Activated CD4-positive, alpha-beta T cell treated with anti-CD3 and anti-CD28 coated beads, Interleukin-2, amount 50 U/mL, for 48 hours (primary cell): ENCODE measurements around the gene PFAS.
"Not testable (repeated sequence)": the region's sequence is repeated elsewhere in the genome, so short reads cannot be mapped to it uniquely, and the experiment has no call there.

Experiments used
- DNase-seq, 2 experiments: peaks; one replicate each; pipeline ENCODE4 v3.0.0-alpha.2; 2020

The PFAS gene

DNA sequence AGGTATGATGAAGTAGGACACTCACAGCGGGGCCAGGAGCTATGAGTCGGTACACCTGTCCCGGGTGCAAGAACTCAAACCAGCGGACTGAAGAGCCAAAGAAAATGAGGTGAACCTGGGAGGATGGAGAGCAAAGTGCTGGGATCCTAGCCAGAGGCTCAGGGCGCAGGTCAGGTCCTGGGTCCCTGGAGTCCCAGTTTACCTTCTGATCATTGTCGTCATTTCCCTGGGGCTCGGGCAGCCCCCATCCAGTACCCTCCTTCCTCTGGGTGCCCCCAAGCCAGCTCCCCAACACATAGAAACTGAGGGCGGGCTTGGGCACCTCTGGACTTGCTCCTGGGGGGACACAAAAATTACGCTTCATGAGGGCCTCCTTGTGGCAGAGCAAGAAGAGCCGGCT lies 17.4 kb upstream of the PFAS start:
- no peak for DNase-seq

- no peak for DNase-seq
These were observed 14.5 kb upstream of the PFAS start for GRCh38 chr17:8234361-8235270.

- DNase-seq: no peak
These were observed 13.4 kb upstream of the PFAS start for GRCh38 chr17:8235676-8236075.

DNA sequence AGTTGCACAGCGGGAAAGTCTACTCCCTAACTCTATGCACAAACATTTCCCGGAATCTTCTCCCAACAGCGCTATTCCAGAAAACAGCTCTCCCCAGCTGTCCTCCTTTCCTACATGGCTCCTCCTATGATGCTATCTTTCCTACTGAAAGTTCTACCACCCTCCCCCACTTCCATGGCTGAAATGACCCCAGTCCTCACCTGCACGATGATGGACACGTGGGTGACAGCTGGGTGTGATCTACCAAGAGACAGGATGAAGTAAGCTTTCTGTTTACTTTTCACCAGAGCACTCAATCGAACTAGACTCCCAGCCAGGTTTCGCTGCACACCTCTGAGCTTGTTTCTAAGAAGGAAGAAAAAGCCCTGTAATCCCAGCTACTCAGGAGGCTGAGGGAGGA lies 11.9 kb upstream of the PFAS start:
- no peak for DNase-seq

GRCh38 chr17:8237886-8238285 lies 11.2 kb upstream of the PFAS start:
- DNase-seq: no peak

DNA sequence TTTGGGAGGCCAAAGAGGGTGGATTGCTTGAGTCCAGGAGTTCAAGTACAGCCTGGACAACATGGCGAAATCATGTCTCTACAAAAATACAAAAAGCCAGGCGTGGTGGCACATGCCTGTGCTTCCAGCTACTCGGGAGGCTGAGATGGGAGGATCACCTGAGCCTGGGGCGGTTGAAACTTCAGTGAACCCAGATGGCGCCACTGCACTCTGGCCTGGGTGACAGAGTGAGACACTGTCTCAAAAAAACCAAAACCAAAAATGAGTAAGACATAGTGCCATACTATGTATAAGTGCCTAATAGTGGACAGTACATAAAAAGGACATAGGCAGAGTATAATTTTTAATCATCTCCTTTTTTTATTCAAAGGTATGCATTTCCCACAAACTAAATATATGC lies 5.3 kb upstream of the PFAS start:
- DNase-seq: peak in 1 of 2 experiments; percentile 32

- no peak for DNase-seq
These were observed 4.3 kb upstream of the PFAS start for GRCh38 chr17:8244768-8245167.

GRCh38 chr17:8249621-8250500 lies 772 bp downstream of the PFAS start:
- no peak for DNase-seq

DNA sequence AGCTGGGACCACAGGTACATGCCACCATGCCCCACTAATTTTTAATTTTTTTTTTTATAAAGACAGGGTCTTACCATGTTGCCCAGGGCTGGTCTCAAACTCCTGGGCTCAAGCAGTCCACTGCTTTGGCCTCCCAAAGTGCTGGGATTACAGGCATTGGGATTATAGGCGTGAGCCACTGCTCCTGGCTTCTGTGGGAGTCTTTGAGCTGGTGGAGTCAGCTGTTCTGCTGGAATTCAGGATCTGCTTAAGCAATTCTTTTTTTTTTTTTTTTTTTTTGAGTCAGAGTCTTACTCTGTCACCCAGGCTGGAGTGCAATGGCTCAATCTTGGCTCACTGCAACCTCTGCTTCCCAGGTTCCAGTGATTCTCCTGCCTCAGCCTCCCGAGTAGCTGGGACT lies 2.3 kb downstream of the PFAS start:
- not testable (repeated sequence) for DNase-seq

DNA sequence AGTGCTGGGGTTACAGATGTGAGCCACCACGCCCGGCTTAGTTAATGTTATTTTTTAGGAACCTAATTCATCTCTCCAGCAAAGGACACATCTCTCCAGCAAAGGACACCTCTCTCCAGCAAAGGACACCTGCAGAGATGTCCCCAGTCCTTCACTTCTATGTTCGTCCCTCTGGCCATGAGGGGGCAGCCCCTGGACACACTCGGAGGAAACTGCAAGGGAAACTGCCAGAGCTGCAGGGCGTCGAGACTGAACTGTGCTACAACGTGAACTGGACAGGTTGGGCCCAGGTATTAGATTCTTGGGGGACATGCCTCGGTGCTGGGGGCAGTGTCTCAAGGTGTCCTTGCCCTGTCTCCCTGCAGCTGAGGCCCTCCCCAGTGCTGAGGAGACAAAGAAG lies 4.7 kb downstream of the PFAS start:
- no peak for DNase-seq

GRCh38 chr17:8254881-8255280 lies 5.8 kb downstream of the PFAS start:
- DNase-seq: no peak

DNA sequence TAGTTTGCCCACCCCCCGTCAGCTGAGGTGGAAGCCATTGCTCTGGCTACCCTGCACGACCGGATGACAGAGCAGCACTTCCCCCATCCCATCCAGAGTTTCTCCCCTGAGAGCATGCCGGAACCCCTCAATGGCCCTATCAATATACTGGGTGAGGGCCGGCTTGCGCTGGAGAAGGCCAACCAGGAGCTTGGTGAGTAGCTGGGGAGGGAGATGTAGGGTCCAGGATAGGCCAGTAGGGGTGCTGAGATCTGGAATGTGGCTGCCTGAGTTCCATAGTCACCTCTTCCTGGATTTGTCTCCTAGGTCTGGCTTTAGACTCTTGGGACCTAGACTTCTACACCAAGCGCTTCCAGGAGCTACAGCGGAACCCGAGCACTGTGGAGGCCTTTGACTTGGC lies 6.4 kb downstream of the PFAS start:
- DNase-seq: no peak

DNA sequence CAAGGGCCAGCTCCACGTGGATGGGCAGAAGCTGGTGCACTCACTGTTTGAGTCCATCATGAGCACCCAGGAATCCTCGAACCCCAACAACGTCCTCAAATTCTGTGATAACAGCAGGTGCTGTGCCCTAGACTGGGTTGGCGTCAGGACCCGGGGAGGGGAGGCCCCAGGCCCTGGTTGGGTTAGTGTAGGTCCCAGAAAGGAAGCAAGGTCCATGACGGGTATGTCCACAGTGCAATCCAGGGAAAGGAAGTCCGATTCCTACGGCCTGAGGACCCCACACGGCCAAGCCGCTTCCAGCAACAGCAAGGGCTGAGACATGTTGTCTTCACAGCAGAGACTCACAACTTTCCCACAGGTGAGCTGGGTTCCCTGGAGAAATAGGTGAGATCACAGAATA lies 7.2 kb downstream of the PFAS start:
- DNase-seq: no peak

DNA sequence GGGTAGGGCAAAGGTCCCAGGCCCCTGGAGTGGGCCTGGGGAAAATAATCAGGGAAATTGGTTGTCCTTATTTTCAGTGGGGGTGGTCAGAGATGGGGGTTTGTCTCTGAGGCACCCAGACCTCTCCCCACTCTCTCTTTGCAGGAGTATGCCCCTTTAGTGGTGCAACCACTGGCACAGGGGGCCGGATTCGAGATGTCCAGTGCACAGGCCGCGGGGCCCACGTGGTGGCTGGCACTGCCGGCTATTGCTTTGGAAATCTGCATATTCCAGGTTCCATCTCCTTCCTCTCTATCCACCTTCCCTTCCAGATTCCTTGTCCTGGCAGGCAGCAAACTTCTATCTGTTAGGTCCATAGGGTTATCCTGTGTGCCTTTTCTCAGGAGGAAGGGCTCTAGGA lies 7.6 kb downstream of the PFAS start:
- DNase-seq: no peak

DNA sequence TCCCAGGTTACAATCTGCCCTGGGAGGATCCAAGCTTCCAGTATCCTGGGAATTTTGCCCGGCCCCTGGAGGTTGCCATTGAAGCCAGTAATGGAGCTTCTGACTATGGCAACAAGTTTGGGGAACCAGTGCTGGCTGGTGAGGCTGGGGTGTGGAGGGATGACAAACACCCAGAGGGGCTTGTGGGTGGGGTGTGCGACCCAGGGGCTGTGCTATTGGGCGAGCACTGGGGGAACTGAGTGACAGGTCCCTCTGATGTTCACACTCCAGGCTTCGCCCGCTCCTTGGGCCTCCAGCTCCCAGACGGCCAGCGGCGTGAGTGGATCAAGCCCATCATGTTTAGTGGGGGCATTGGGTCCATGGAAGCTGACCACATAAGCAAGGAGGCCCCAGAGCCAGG lies 8.7 kb downstream of the PFAS start:
- DNase-seq: no peak

DNA sequence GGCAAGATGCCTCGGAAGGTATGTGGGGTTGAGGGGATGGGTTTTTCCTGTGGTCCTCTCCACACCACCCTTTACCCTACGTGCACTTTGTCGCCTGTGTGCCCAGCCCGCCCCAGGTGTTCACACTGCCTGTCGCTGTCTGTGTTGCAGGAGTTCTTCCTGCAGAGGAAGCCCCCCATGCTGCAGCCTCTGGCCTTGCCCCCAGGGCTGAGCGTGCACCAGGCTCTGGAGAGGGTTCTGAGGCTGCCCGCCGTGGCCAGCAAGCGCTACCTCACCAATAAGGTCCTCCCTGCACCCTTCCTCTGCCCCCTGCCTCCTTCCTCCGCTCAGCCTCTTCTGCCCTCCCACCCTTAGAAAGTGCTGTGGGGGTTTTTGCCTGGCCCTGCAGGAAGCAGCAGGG lies 15.2 kb downstream of the PFAS start:
- no peak for DNase-seq

GRCh38 chr17:8264836-8265542 lies 15.9 kb downstream of the PFAS start:
- DNase-seq: no peak

GRCh38 chr17:8266648-8267479 lies 17.8 kb downstream of the PFAS start:
- no peak for DNase-seq

DNA sequence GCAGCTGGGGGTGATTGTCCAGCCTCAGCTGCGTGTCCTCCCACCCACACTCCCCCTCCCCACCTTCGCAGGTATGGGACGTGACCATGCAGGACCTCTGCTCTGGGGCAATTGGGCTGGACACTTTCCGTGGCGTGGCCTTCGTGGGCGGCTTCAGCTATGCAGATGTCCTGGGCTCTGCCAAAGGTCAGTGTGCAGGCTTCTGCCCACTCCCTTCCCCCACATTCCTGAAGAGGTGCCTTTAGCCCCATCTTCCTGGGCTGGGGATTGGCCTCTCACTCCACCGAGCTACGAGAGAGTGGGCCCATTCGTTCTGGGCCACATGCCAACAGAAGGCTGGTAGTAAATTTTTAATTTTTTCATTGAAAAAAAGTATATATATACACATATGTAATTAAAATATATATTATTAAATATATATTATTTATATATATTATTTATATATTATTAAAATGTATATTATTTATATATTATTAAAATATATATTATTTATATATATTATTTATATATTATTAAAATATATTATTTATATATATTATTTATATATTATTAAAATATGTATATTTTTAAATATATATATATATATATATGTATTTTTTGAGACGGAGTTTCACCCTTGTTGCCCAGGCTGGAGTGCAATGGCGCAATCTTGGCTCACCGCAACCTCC lies 18.5 kb downstream of the PFAS start:
- DNase-seq: no peak

DNA sequence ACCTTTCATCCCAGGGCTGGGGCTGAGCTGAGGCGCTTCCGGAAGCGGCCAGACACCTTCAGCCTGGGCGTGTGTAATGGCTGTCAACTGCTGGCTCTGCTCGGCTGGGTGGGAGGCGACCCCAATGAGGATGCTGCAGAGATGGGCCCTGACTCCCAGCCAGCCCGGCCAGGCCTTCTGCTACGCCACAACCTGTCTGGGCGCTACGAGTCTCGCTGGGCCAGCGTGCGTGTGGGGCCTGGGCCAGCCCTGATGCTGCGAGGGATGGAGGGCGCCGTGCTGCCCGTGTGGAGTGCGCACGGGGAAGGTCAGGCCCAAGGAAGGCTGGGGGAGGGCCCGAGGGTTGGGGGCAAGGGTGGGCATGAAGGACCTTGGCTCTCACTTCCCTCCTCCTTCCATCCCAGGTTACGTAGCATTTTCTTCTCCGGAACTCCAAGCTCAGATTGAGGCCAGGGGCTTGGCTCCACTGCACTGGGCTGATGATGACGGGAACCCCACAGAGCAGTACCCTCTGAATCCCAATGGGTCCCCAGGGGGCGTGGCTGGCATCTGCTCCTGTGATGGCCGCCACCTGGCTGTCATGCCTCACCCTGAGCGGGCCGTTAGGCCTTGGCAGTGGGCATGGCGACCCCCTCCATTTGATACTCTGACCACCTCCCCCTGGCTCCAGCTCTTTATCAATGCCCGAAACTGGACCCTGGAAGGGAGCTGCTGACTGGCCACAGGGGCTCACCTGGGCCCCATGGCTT lies 19.6 kb downstream of the PFAS start:
- no peak for DNase-seq

GRCh38 chr17:8272421-8272820 lies 23.3 kb downstream of the PFAS start:
- DNase-seq: no peak
